Stomach smooth muscle (tissue), 2 donors: Measurements from ENCODE around the gene DGKZ.

Source experiments
- H3K27ac ChIP-seq: one replicate; pipeline ENCODE4 v1.7.0; 2013; ENCODE audit warnings: mild to moderate bottlenecking, low read length, inconsistent platforms
- H3K27me3 ChIP-seq, 2 donors: one replicate each; pipeline ENCODE4 v1.7.0; 2013; ENCODE audit warnings: low read length in 2 of 2; ENCODE audit not compliant: insufficient read depth in 2 of 2, control insufficient read depth in 1 of 2
- H3K36me3 ChIP-seq, 2 donors: one replicate each; pipeline ENCODE4 v1.7.0; 2013; ENCODE audit warnings: low read length in 2 of 2; ENCODE audit not compliant: control insufficient read depth in 2 of 2, insufficient read depth in 2 of 2
- H3K4me1 ChIP-seq: one replicate; pipeline ENCODE4 v1.7.0; 2013; ENCODE audit warnings: low read length; ENCODE audit not compliant: control insufficient read depth, insufficient read depth
- H3K4me3 ChIP-seq, 2 donors: one replicate each; pipeline ENCODE4 v1.7.0; 2013; ENCODE audit warnings: low read length in 2 of 2
- H3K9ac ChIP-seq, 2 donors: one replicate each; pipeline ENCODE4 v1.7.0; 2013; ENCODE audit warnings: low read length in 2 of 2, mild to moderate bottlenecking in 1 of 2
- H3K9me3 ChIP-seq, 2 donors: one replicate each; pipeline ENCODE4 v1.7.0; 2013; ENCODE audit warnings: low read length in 2 of 2; ENCODE audit not compliant: control insufficient read depth in 2 of 2
- donor health status: healthy.
- donor health status: Pancreatic carcinoma.

Gene DGKZ

GRCh38 chr11:46426233-46426991, 79.1 kb downstream of the DGKZ start:
- no peaks in the 10 kb centered on the region for H3K27me3 ChIP-seq
- no peak overlapping the region for H3K27ac ChIP-seq
- H3K4me1 ChIP-seq, result no peaks in the 10 kb centered on the region
- no peak overlapping the region for H3K9ac ChIP-seq
- H3K36me3 ChIP-seq, result peaks cover 21 to 26% of the 10 kb centered on the region in 2 donors
- no peak overlapping the region for H3K4me3 ChIP-seq
- no peaks in the 10 kb centered on the region for H3K9me3 ChIP-seq

- H3K27me3 ChIP-seq, result no peaks in the 10 kb centered on the region
- no peak overlapping the region for H3K9ac ChIP-seq
- H3K4me1 ChIP-seq, result no peaks in the 10 kb centered on the region
- peaks cover 16 to 18% of the 10 kb centered on the region in 2 donors for H3K36me3 ChIP-seq
- no peak overlapping the region for H3K4me3 ChIP-seq
- H3K9me3 ChIP-seq, result no peaks in the 10 kb centered on the region
- H3K27ac ChIP-seq, result no peak overlapping the region
Measured at GRCh38 chr11:46427364-46427763, 80.1 kb downstream of the DGKZ start.

GRCh38 chr11:46429717-46430116, 82.5 kb downstream of the DGKZ start:
- Histone ChIP-seq H3K9me3 (no peaks in the 10 kb centered on the region), H3K27me3 (no peaks in the 10 kb centered on the region), H3K4me1 (no peaks in the 10 kb centered on the region), H3K36me3 (peaks cover 21 to 30% of the 10 kb centered on the region in 2 donors), H3K27ac (no peak overlapping the region), H3K9ac (no peak overlapping the region), H3K4me3 (no peak overlapping the region)
